ENCODE data around the gene GINS3.
"Not testable (repeated sequence)": the region's sequence is repeated elsewhere in the genome, so short reads cannot be mapped to it uniquely, and the experiment has no call there.

- TF ChIP-seq EP300, CTCF (IDR thresholded peaks at IDR 0.05): not testable (repeated sequence)
Measured at GRCh38 chr16:58401305-58401704, 9.0 kb downstream of the GINS3 start.

Data from stomach (tissue), 4 donors.